HG03159 (cell line): ENCODE results near the gene TARDBP.
"Not testable (repeated sequence)": the region's sequence is repeated elsewhere in the genome, so short reads cannot be mapped to it uniquely, and the experiment has no call there.

Source experiments
- ATAC-seq: cut with Tn5 transposase; IDR thresholded peaks from one replicate; pipeline ENCODE4 v1.9.1; 2021; ENCODE audit warnings: mild to moderate bottlenecking, moderate library complexity; ENCODE audit not compliant: unreplicated experiment

TARDBP gene

GRCh38 chr1:10992004-10992403 lies 20.4 kb upstream of the TARDBP start:
- ATAC-seq, result not testable (repeated sequence)

GRCh38 chr1:10992864-10993263 lies 19.6 kb upstream of the TARDBP start:
- ATAC-seq, result no peak

- no peak for ATAC-seq
These were observed 16.4 kb upstream of the TARDBP start for GRCh38 chr1:10996100-10996499.

- no peak for ATAC-seq
These were observed 11.9 kb upstream of the TARDBP start for GRCh38 chr1:11000526-11000925.

- no peak for ATAC-seq
These were observed 692 bp downstream of the TARDBP start for GRCh38 chr1:11013160-11013531.

- not testable (repeated sequence) for ATAC-seq
These were observed 6.9 kb downstream of the TARDBP start for GRCh38 chr1:11019358-11019757.

GRCh38 chr1:11019971-11020370 lies 7.5 kb downstream of the TARDBP start:
- ATAC-seq, result no peak

GRCh38 chr1:11023201-11023600 lies 10.7 kb downstream of the TARDBP start:
- ATAC-seq, result no peak

GRCh38 chr1:11024154-11024873 lies 11.9 kb downstream of the TARDBP start:
- no peak for ATAC-seq

- ATAC-seq, result no peak
These were observed 12.4 kb downstream of the TARDBP start for GRCh38 chr1:11024874-11025203.

- no peak for ATAC-seq
These were observed 13.2 kb downstream of the TARDBP start for GRCh38 chr1:11025618-11026017.

GRCh38 chr1:11026052-11026451 lies 13.6 kb downstream of the TARDBP start:
- ATAC-seq, result no peak

GRCh38 chr1:11026903-11027302 lies 14.4 kb downstream of the TARDBP start:
- no peak for ATAC-seq

- ATAC-seq, result no peak
These were observed 14.9 kb downstream of the TARDBP start for GRCh38 chr1:11027316-11027715.

- ATAC-seq, result no peak
These were observed 15.6 kb downstream of the TARDBP start for GRCh38 chr1:11028018-11028417.

- ATAC-seq, result no peak
These were observed 18.4 kb downstream of the TARDBP start for GRCh38 chr1:11030865-11031264.

- no peak for ATAC-seq
These were observed 19.3 kb downstream of the TARDBP start for GRCh38 chr1:11031624-11032262.

- not testable (repeated sequence) for ATAC-seq
These were observed 24.7 kb downstream of the TARDBP start for GRCh38 chr1:11037019-11037739.

- ATAC-seq, result peak; percentile 60
These were observed 25.3 kb downstream of the TARDBP start for GRCh38 chr1:11037740-11038182.

- no peak for ATAC-seq
These were observed 27.1 kb downstream of the TARDBP start for GRCh38 chr1:11039351-11040104.

- not testable (repeated sequence) for ATAC-seq
These were observed 27.6 kb downstream of the TARDBP start for GRCh38 chr1:11040105-11040429.
